Dermis blood vessel endothelial cell (primary cell): ENCODE results near the gene IL32. TPM values are rescaled to one million over a fixed set of nuclear protein-coding genes. Genes with fewer than 3 reads are reported as not detected.
A peak's percentile ranks its signal among the peaks of the same experiment; 100 is the strongest.
"Not testable (repeated sequence)": the region's sequence is repeated elsewhere in the genome, so short reads cannot be mapped to it uniquely, and the experiment has no call there.

ENCODE experiments used
- DNase-seq: peaks from one replicate; pipeline ENCODE4 v3.0.0; 2010
- total RNA-seq: library from RNA; depleted of rRNA; stranded (reverse); fragments of >200 nt; gene quantifications from 2 replicates; pipeline ENCODE4 v1.2.3, GENCODE V29; 2014

The IL32 gene
- total RNA-seq, 1 donor from 2014 or later: 133 TPM

GRCh38 chr16:3071655-3072054 is 6.2 kb downstream of the IL32 start:
- DNase-seq: no peak

GRCh38 chr16:3072148-3072547 is 6.7 kb downstream of the IL32 start:
- not testable (repeated sequence) for DNase-seq

- DNase-seq: not testable (repeated sequence)
Measured at GRCh38 chr16:3072576-3073263, 7.3 kb downstream of the IL32 start.

- DNase-seq: no peak
Measured at GRCh38 chr16:3073448-3073847, 8.0 kb downstream of the IL32 start.

GRCh38 chr16:3074860-3075522 is 9.6 kb downstream of the IL32 start:
- no peak for DNase-seq

- DNase-seq: no peak
Measured at GRCh38 chr16:3075523-3075915, 10.1 kb downstream of the IL32 start.

- not testable (repeated sequence) for DNase-seq
Measured at GRCh38 chr16:3075946-3076345, 10.5 kb downstream of the IL32 start.

- no peak for DNase-seq
Measured at GRCh38 chr16:3076577-3076976, 11.1 kb downstream of the IL32 start.

GRCh38 chr16:3080024-3080423 is 14.6 kb downstream of the IL32 start:
- DNase-seq: no peak

- DNase-seq: not testable (repeated sequence)
Measured at GRCh38 chr16:3081957-3082356, 16.5 kb downstream of the IL32 start.

GRCh38 chr16:3083408-3083807 is 18.0 kb downstream of the IL32 start:
- not testable (repeated sequence) for DNase-seq

- DNase-seq: no peak
Measured at GRCh38 chr16:3084491-3084890, 19.1 kb downstream of the IL32 start.

GRCh38 chr16:3084969-3085670 is 19.7 kb downstream of the IL32 start:
- DNase-seq: no peak

GRCh38 chr16:3085868-3086595 is 20.6 kb downstream of the IL32 start:
- no peak for DNase-seq

GRCh38 chr16:3086596-3087242 is 21.3 kb downstream of the IL32 start:
- peak; percentile 71 for DNase-seq

- DNase-seq: peak; percentile 91
Measured at GRCh38 chr16:3087243-3088235, 22.1 kb downstream of the IL32 start.

- DNase-seq: no peak
Measured at GRCh38 chr16:3088450-3088849, 23.0 kb downstream of the IL32 start.

GRCh38 chr16:3088925-3089716 is 23.7 kb downstream of the IL32 start:
- no peak for DNase-seq

GRCh38 chr16:3089717-3090592 is 24.5 kb downstream of the IL32 start:
- no peak for DNase-seq
